Brain microvascular endothelial cell (primary cell): Measurements from ENCODE around the gene CCL25.
A peak's percentile ranks its signal among the peaks of the same experiment; 100 is the strongest.

Experiments
- DNase-seq: peaks from one replicate; pipeline ENCODE4 v3.0.0-alpha.2; 2020
- H3K27ac ChIP-seq: fragments of 250-450 bp; sonication (Bioruptor Pico); 2 replicates; pipeline ENCODE4 v1.5.1; 2020; ENCODE audit warnings: mild to moderate bottlenecking, moderate library complexity
- H3K27me3 ChIP-seq: fragments of 250-450 bp; sonication (Bioruptor Pico); replicated peaks from 2 replicates; pipeline ENCODE4 v1.5.1; 2020; ENCODE audit warnings: mild to moderate bottlenecking
- H3K36me3 ChIP-seq: fragments of 250-450 bp; sonication (Bioruptor Pico); replicated peaks from 2 replicates; pipeline ENCODE4 v1.5.1; 2020; ENCODE audit warnings: mild to moderate bottlenecking
- H3K4me3 ChIP-seq: 2 replicates; pipeline ENCODE4 v1.5.1; 2011; ENCODE audit warnings: low read depth, mild to moderate bottlenecking, control low read depth, low read length, moderate library complexity
- CTCF ChIP-seq: IDR thresholded peaks from 2 replicates; pipeline ENCODE4 v1.5.1; 2011; ENCODE audit warnings: low read depth, mild to moderate bottlenecking, moderate library complexity, low read length, control low read depth, inconsistent platforms; ENCODE audit errors: missing control alignments
- in situ Hi-C: cut with HindIII; loops from 2 replicates; pipeline ENCODE4 v1.10.0; 2017; ENCODE audit warnings: low sequenced_read_pairs, low pct_ligation_motif_present

Gene CCL25

DNA sequence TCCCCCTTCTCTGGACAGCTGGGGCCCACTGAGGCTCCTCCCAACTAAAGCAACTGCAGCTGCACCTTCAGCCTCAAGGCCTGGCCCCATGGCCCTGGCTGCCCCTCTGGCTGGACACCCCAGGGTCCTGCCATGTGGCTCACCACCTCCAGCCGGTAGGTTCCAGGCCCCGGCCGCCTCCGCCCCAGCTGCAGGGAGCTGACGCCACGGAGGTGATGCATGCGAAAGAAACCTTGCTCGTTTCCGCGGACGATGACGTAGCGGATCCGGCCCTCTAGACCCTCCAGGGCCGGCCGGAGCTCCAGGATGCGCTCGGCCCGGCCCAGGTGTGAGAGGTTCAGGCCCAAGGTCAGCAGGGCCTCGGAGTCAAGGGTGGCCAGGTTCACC is 13.3 kb downstream of the CCL25 start:
- Histone ChIP-seq H3K36me3 (no peaks in the 10 kb centered on the region), H3K27ac (no peak overlapping the region), H3K27me3 (no peaks in the 10 kb centered on the region), H3K4me3 (no peak overlapping the region)
- in situ Hi-C loops = no loop called here
- no peak for DNase-seq
- TF ChIP-seq CTCF = no peak

GRCh38 chr19:8069096-8069973 is 16.8 kb downstream of the CCL25 start:
- no peak overlapping the region for H3K27ac ChIP-seq
- in situ Hi-C loops = no loop called here
- TF ChIP-seq CTCF = peak; percentile 71
- DNase-seq = no peak
- H3K4me3 ChIP-seq = no peak overlapping the region
- H3K27me3 ChIP-seq = no peaks in the 10 kb centered on the region
- H3K36me3 ChIP-seq = no peaks in the 10 kb centered on the region

DNA sequence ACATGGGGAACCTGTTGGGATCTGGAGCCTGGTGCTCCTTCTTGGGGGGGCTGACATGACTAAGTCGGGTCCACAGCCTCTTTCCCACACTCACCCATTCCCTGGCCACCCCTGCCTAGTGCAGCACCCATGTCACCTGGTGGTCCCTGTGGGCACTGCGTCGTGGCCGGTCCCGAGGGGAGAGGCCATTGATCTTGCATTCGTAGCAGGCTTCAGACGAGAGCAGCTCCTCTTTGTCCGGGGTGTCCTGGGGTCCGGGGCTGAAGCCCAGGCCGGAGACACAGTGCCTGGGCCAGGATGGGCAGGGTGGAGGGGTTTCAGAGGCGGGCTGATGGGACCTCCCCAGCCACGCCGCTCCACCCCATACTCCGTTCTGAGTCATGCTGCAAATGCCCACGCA is 19.4 kb downstream of the CCL25 start:
- no peak overlapping the region for H3K4me3 ChIP-seq
- no peaks in the 10 kb centered on the region for H3K36me3 ChIP-seq
- in situ Hi-C loops = no loop called here
- no peak overlapping the region for H3K27ac ChIP-seq
- H3K27me3 ChIP-seq = no peaks in the 10 kb centered on the region
- no peak for DNase-seq
- TF ChIP-seq CTCF = no peak

DNA sequence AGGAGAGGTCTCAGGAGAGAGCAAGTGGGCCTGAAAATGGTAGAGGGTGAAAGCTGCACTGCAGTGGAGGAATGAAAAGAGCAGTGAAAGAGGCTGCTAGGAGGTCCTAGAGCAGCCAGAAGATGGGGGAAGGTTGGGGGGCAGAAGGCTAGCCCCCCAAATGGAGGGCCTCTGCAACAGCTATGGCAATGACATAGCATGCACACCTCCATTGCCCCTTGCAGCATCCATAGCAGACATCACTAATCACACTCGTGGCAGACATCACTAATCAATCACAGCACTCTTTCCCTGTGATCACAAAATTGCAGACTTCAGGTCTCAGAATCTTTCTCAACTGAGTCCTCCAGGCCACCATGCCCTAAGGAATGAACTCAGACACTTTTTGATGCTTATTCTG is 21.9 kb downstream of the CCL25 start:
- H3K27me3 ChIP-seq = no peaks in the 10 kb centered on the region
- no peak for TF ChIP-seq CTCF
- no peak for DNase-seq
- H3K4me3 ChIP-seq = no peak overlapping the region
- H3K36me3 ChIP-seq = no peaks in the 10 kb centered on the region
- H3K27ac ChIP-seq = no peak overlapping the region
- in situ Hi-C loops = no loop called here

- in situ Hi-C loops = no loop called here
- H3K36me3 ChIP-seq = no peaks in the 10 kb centered on the region
- no peak for TF ChIP-seq CTCF
- H3K27me3 ChIP-seq = no peaks in the 10 kb centered on the region
- no peak overlapping the region for H3K27ac ChIP-seq
- no peak overlapping the region for H3K4me3 ChIP-seq
- no peak for DNase-seq
Measured at GRCh38 chr19:8075158-8076074, 22.9 kb downstream of the CCL25 start.
